Measurements from ENCODE around the gene RC3H1.

The RC3H1 gene

GRCh38 chr1:174036204-174036603, 14.0 kb upstream of the RC3H1 start:
- TF ChIP-seq TCF12 (IDR thresholded peaks at IDR 0.05; ENCODE audit: low read depth) (no peak), MAX (IDR thresholded peaks at IDR 0.05) (no peak), FOXM1 (IDR thresholded peaks at IDR 0.05; ENCODE audit: borderline replicate concordance, low read depth) (no peak), RAD21 (IDR thresholded peaks at IDR 0.05; ENCODE audit: low read depth) (no peak), EGR1 (IDR thresholded peaks at IDR 0.05) (no peak), NFIC (IDR thresholded peaks at IDR 0.05) (no peak), EP300 (IDR thresholded peaks at IDR 0.05; ENCODE audit: borderline replicate concordance) (no peak), ZBTB7A (IDR thresholded peaks at IDR 0.05; ENCODE audit: low read depth) (no peak), CREB1 (IDR thresholded peaks at IDR 0.05; ENCODE audit: low read depth) (no peak), YY1 (IDR thresholded peaks at IDR 0.05; ENCODE audit: low read depth) (no peak), TEAD4 (IDR thresholded peaks at IDR 0.05) (no peak), TAF1 (IDR thresholded peaks at IDR 0.05; ENCODE audit: low read depth) (no peak), REST (IDR thresholded peaks at IDR 0.05; ENCODE audit: low read depth) (no peak), CEBPB (IDR thresholded peaks at IDR 0.05) (no peak)
- TF ChIP-seq, protein P1, sequence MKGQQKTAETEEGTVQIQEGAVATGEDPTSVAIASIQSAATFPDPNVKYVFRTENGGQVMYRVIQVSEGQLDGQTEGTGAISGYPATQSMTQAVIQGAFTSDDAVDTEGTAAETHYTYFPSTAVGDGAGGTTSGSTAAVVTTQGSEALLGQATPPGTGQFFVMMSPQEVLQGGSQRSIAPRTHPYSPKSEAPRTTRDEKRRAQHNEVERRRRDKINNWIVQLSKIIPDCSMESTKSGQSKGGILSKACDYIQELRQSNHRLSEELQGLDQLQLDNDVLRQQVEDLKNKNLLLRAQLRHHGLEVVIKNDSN (IDR thresholded peaks at IDR 0.05), result no peak

DNA sequence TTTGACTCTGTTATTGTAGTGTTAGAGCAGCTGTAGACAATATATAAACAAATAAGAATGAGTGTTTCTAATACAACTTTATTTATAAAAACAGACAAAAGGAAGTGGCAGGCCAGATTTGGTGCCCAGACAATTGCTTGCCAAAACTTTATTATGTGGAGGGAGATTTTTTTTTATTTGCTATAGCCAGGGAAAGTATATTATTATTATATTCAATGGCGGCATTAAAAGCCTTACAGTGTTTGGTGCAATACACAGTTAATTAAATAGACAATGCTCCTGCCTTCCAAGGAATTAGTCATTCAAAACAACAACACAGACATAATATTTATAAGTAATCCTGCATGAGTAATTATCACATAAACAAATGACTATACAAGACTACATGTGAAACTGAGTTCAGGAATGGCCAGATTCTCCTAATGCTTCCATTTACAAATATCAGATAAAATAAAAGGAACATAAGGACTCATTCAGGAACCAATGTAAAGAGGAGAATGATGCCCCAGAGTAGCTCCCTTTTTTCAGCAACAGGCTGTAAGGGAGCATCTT, 10.6 kb upstream of the RC3H1 start:
- TF ChIP-seq CREB1 (IDR thresholded peaks at IDR 0.05; ENCODE audit: low read depth) (no peak), NFIC (IDR thresholded peaks at IDR 0.05) (no peak), FOXM1 (IDR thresholded peaks at IDR 0.05; ENCODE audit: borderline replicate concordance, low read depth) (no peak), RAD21 (IDR thresholded peaks at IDR 0.05; ENCODE audit: low read depth) (no peak), EP300 (IDR thresholded peaks at IDR 0.05; ENCODE audit: borderline replicate concordance) (no peak), REST (IDR thresholded peaks at IDR 0.05; ENCODE audit: low read depth) (no peak)

GRCh38 chr1:174031099-174031498, 8.9 kb upstream of the RC3H1 start:
- TF ChIP-seq FOXM1 (IDR thresholded peaks at IDR 0.05; ENCODE audit: borderline replicate concordance, low read depth) (no peak), NFIC (IDR thresholded peaks at IDR 0.05) (no peak), REST (IDR thresholded peaks at IDR 0.05; ENCODE audit: low read depth) (no peak), RAD21 (IDR thresholded peaks at IDR 0.05; ENCODE audit: low read depth) (no peak), TAF1 (IDR thresholded peaks at IDR 0.05; ENCODE audit: low read depth) (no peak), CREB1 (IDR thresholded peaks at IDR 0.05; ENCODE audit: low read depth) (no peak), MAX (IDR thresholded peaks at IDR 0.05) (no peak), CEBPB (IDR thresholded peaks at IDR 0.05) (no peak), TEAD4 (IDR thresholded peaks at IDR 0.05) (no peak), EGR1 (IDR thresholded peaks at IDR 0.05) (no peak)
- TF ChIP-seq, protein P1 (IDR thresholded peaks at IDR 0.05), result no peak

- TF ChIP-seq CEBPB (IDR thresholded peaks at IDR 0.05) (no peak), TAF1 (IDR thresholded peaks at IDR 0.05; ENCODE audit: low read depth) (no peak), REST (IDR thresholded peaks at IDR 0.05; ENCODE audit: low read depth) (no peak), MAX (IDR thresholded peaks at IDR 0.05) (no peak), YY1 (IDR thresholded peaks at IDR 0.05; ENCODE audit: low read depth) (no peak), ZBTB7A (IDR thresholded peaks at IDR 0.05; ENCODE audit: low read depth) (no peak), TCF12 (IDR thresholded peaks at IDR 0.05; ENCODE audit: low read depth) (no peak), RAD21 (IDR thresholded peaks at IDR 0.05; ENCODE audit: low read depth) (no peak), EP300 (IDR thresholded peaks at IDR 0.05; ENCODE audit: borderline replicate concordance) (no peak), FOXM1 (IDR thresholded peaks at IDR 0.05; ENCODE audit: borderline replicate concordance, low read depth) (no peak), NFIC (IDR thresholded peaks at IDR 0.05) (no peak), CREB1 (IDR thresholded peaks at IDR 0.05; ENCODE audit: low read depth) (no peak), EGR1 (IDR thresholded peaks at IDR 0.05) (no peak)
- TF ChIP-seq, protein P1 (IDR thresholded peaks at IDR 0.05), result no peak
Observed at GRCh38 chr1:174028495-174028894, 6.3 kb upstream of the RC3H1 start.
